ENCODE measurements around the gene TREML1. TPM values are rescaled to one million over a fixed set of nuclear protein-coding genes. Genes with fewer than 3 reads are reported as not detected.
"Not testable (repeated sequence)": the region's sequence is repeated elsewhere in the genome, so short reads cannot be mapped to it uniquely, and the experiment has no call there.

The TREML1 gene
- polyA plus RNA-seq, 1 of the 3 experiments (the other 2 are of a cell fraction) = not detected

DNA sequence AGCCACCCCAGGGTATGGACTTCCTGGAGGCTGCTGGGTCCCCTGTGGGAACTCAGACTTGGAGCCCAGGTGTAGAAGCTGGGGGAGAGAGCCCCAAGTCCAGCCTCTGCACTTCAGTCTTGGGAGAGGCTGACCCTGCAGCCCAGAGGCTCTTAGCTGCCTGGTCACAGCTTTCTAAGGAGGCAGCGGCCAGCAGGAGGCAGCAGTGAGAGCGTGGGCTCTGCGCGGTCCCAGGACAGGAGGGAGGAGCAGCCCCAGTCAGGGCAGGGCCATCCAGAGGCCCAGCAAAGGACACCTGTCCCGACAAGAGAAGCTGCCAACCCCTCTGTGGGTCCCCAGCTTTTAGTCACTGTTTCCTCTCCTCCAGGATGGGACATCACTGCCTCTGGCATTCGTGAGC is 37.4 kb upstream of the TREML1 start (continued):
- no peak for TF ChIP-seq REST (IDR thresholded peaks at IDR 0.05; ENCODE audit: low read depth, low read length)

- no peak overlapping the region for H3K27ac ChIP-seq (ENCODE audit: low read depth in 2 of 2, low read length in 1 of 2)
- H3F3A ChIP-seq (replicated peaks; ENCODE audit: insufficient read depth) = no peaks in the 10 kb centered on the region
- H4K20me1 ChIP-seq (ENCODE audit: insufficient read depth) = no peaks in the 10 kb centered on the region
- H3K9me3 ChIP-seq = no peaks in the 10 kb centered on the region
- POLR2A ChIA-PET = no interaction called here
- H3K36me3 ChIP-seq (replicated peaks in 1 of 2; ENCODE audit: control insufficient read depth in 1 of 2, insufficient read depth in 2 of 2, low read length in 1 of 2) = no peaks in the 10 kb centered on the region
- CTCF ChIA-PET = no interaction called here
- H3K4me2 ChIP-seq = no peak overlapping the region
- TF ChIP-seq TCF12 (IDR thresholded peaks at IDR 0.05) = no peak
- TF ChIP-seq RXRA (IDR thresholded peaks at IDR 0.05; ENCODE audit: borderline replicate concordance, low read depth) = no peak
- no peak for TF ChIP-seq POLR2AphosphoS5 (IDR thresholded peaks at IDR 0.05; ENCODE audit: low read depth, low read length)
- TF ChIP-seq GABPA (IDR thresholded peaks at IDR 0.05; ENCODE audit: low read depth) = no peak
- no peak for TF ChIP-seq JUND (IDR thresholded peaks at IDR 0.05)
- TF ChIP-seq REST (IDR thresholded peaks at IDR 0.05; ENCODE audit: low read depth, low read length) = no peak
- peaks cover 16% of the 10 kb centered on the region; the same call in 1 of the 2 replicates for H3K27me3 ChIP-seq (ENCODE audit: insufficient read depth)
- no peak overlapping the region for H3K4me3 ChIP-seq (ENCODE audit: low read depth in 2 of 2, low read length in 1 of 2)
- H3K9me2 ChIP-seq = no peaks in the 10 kb centered on the region
- 24% methylated on average over 3 of the region's 3 CpGs for WGBS (ENCODE audit: low lambda C conversion rate)
- no peaks in the 10 kb centered on the region for H3K4me1 ChIP-seq (ENCODE audit: control insufficient read depth in 1 of 2, insufficient read depth in 2 of 2, low read depth in 1 of 2, low read length in 1 of 2)
- H3K9ac ChIP-seq = no peak overlapping the region
- H3K79me2 ChIP-seq (ENCODE audit: insufficient read depth) = no peaks in the 10 kb centered on the region
- DNase-seq = no peak
- H2AFZ ChIP-seq (ENCODE audit: low read depth) = no peak overlapping the region
Observed at GRCh38 chr6:41190791-41191190, 36.6 kb upstream of the TREML1 start.

DNA sequence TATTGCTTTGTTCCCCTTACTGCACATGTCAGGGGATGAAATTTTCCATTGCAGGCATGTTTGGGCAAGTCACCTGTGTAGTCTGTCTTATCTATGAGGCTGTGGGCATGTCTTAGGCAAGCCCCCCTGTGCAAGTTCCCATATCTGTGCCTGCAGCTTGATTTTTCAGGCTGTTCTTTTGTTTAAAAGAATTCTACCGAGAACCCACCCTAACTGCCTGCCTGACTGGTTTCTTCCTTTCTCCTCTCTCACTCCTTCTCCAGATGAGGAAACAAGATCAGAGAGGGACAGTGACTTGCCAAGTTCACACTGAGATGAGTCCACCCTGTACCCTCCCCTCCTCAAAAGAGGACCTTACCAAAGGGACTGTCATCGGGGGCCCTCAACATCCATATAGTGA is 35.8 kb upstream of the TREML1 start:
- no peak overlapping the region for H3K9ac ChIP-seq
- no peak for TF ChIP-seq FOXM1 (IDR thresholded peaks at IDR 0.05; ENCODE audit: low read depth)
- no peak for TF ChIP-seq NRF1 (IDR thresholded peaks at IDR 0.05; ENCODE audit: low read depth, low read length)
- no peak for TF ChIP-seq SMC3 (IDR thresholded peaks at IDR 0.05; ENCODE audit: low read depth, low read length)
- TF ChIP-seq, protein P1, sequence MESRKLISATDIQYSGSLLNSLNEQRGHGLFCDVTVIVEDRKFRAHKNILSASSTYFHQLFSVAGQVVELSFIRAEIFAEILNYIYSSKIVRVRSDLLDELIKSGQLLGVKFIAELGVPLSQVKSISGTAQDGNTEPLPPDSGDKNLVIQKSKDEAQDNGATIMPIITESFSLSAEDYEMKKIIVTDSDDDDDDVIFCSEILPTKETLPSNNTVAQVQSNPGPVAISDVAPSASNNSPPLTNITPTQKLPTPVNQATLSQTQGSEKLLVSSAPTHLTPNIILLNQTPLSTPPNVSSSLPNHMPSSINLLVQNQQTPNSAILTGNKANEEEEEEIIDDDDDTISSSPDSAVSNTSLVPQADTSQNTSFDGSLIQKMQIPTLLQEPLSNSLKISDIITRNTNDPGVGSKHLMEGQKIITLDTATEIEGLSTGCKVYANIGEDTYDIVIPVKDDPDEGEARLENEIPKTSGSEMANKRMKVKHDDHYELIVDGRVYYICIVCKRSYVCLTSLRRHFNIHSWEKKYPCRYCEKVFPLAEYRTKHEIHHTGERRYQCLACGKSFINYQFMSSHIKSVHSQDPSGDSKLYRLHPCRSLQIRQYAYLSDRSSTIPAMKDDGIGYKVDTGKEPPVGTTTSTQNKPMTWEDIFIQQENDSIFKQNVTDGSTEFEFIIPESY (IDR thresholded peaks at IDR 0.05; ENCODE audit: borderline replicate concordance, low read depth) = no peak
- H4K20me1 ChIP-seq (ENCODE audit: insufficient read depth) = no peaks in the 10 kb centered on the region
- H3K4me1 ChIP-seq (ENCODE audit: control insufficient read depth in 1 of 2, insufficient read depth in 2 of 2, low read depth in 1 of 2, low read length in 1 of 2) = no peaks in the 10 kb centered on the region
- POLR2A ChIA-PET = no interaction called here
- H3K27ac ChIP-seq (ENCODE audit: low read depth in 2 of 2, low read length in 1 of 2) = no peak overlapping the region
- H2AFZ ChIP-seq (ENCODE audit: low read depth) = no peak overlapping the region
- H3K79me2 ChIP-seq (ENCODE audit: insufficient read depth) = no peaks in the 10 kb centered on the region
- DNase-seq = no peak
- 18% methylated on average over 2 of the region's 2 CpGs for WGBS (ENCODE audit: low lambda C conversion rate)
- H3F3A ChIP-seq (replicated peaks; ENCODE audit: insufficient read depth) = no peaks in the 10 kb centered on the region
- peaks cover 16% of the 10 kb centered on the region; the same call in 1 of the 2 replicates for H3K27me3 ChIP-seq (ENCODE audit: insufficient read depth)
- H3K4me3 ChIP-seq (ENCODE audit: low read depth in 2 of 2, low read length in 1 of 2) = no peak overlapping the region
- H3K4me2 ChIP-seq = no peak overlapping the region
- CTCF ChIA-PET = interaction anchor here (1.3 kb wide), 1 partner anchor 9 kb away, joined by 4 read pairs; no protein-coding TSS in a partner anchor
- no peaks in the 10 kb centered on the region for H3K36me3 ChIP-seq (replicated peaks in 1 of 2; ENCODE audit: control insufficient read depth in 1 of 2, insufficient read depth in 2 of 2, low read length in 1 of 2)
- H3K9me2 ChIP-seq = no peaks in the 10 kb centered on the region
- H3K9me3 ChIP-seq = no peaks in the 10 kb centered on the region

DNA sequence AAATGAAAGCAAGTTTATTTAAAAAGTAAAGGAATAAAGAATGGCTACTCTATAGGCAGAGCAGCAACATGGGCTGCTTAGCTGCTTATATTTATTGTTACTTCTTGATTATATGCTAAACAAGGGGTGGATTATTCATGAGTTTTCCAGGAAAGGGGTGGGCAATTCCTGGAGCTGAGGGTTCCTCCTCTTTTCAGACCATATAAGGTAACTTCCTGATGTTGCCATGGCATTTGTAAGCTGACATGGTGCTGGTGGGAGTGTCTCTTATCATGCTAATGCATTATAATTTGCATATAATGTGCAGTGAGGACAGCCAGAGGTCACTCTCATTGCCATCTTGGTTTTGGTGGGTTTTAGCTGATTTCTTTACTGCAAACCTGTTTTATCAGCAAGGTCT is 34.9 kb upstream of the TREML1 start:
- H3K4me2 ChIP-seq; POLR2A ChIA-PET; H3K9me2 ChIP-seq; H3K4me1 ChIP-seq (ENCODE audit: control insufficient read depth in 1 of 2, insufficient read depth in 2 of 2, low read depth in 1 of 2, low read length in 1 of 2); H3K27ac ChIP-seq (ENCODE audit: low read depth in 2 of 2, low read length in 1 of 2); H3K9ac ChIP-seq; H3K36me3 ChIP-seq (replicated peaks in 1 of 2; ENCODE audit: control insufficient read depth in 1 of 2, insufficient read depth in 2 of 2, low read length in 1 of 2); H3K4me3 ChIP-seq (ENCODE audit: low read depth in 2 of 2, low read length in 1 of 2); H3K9me3 ChIP-seq; H3F3A ChIP-seq (replicated peaks; ENCODE audit: insufficient read depth); H3K79me2 ChIP-seq (ENCODE audit: insufficient read depth); DNase-seq; H4K20me1 ChIP-seq (ENCODE audit: insufficient read depth); H2AFZ ChIP-seq (ENCODE audit: low read depth): not testable (repeated sequence)
- peaks cover 12% of the 10 kb centered on the region; the same call in 1 of the 2 replicates for H3K27me3 ChIP-seq (ENCODE audit: insufficient read depth)
- CTCF ChIA-PET = interaction anchor here (1.3 kb wide), 1 partner anchor 8 kb away, joined by 4 read pairs; no protein-coding TSS in a partner anchor
